GM18520 (cell line): ENCODE measurements around the gene AFMID.
A peak's percentile ranks its signal among the peaks of the same experiment; 100 is the strongest.
"Not testable (repeated sequence)": the region's sequence is repeated elsewhere in the genome, so short reads cannot be mapped to it uniquely, and the experiment has no call there.

Source experiments
- ATAC-seq: cut with Tn5 transposase; IDR thresholded peaks from one replicate; pipeline ENCODE4 v1.9.1; 2021; ENCODE audit not compliant: unreplicated experiment

Gene AFMID

GRCh38 chr17:78252701-78253635, 65.8 kb downstream of the AFMID start:
- ATAC-seq, result no peak

GRCh38 chr17:78253636-78253945, 66.4 kb downstream of the AFMID start:
- ATAC-seq, result not testable (repeated sequence)

DNA sequence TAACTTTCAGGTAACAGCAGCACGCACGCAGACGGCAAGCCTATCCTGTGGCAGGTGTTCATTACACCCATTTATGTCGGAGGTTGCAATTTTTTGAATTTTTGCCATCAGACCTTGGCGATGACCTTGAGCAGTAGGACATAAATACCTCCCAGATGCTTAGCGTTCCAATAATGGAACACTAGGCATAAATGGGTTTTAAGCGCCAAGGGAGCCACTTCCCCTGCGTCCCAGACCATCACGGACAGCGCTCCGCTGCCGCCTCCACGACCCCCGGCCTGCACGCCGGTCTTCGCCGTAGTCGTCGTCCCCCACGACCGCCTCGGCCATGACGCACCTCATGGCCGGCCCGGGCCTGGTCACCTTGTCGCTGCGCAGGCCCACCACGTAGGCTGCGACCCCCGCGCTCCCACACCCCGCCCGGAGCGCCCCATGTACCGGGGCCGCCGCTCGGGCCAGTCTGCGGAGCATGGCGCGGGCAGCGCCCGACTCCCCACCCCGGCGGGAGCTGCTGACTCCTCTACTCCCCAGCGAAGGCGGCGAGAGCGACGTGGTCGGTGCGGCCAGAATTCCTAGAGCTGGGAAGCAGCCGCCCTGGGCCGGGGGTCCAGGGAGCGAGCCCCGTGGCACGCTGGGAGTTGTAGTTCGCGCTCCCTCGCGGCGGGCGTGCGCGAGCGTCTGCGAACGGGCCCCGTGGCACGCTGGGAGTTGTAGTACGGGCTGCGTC, 66.9 kb downstream of the AFMID start:
- ATAC-seq, result peak; percentile 45

DNA sequence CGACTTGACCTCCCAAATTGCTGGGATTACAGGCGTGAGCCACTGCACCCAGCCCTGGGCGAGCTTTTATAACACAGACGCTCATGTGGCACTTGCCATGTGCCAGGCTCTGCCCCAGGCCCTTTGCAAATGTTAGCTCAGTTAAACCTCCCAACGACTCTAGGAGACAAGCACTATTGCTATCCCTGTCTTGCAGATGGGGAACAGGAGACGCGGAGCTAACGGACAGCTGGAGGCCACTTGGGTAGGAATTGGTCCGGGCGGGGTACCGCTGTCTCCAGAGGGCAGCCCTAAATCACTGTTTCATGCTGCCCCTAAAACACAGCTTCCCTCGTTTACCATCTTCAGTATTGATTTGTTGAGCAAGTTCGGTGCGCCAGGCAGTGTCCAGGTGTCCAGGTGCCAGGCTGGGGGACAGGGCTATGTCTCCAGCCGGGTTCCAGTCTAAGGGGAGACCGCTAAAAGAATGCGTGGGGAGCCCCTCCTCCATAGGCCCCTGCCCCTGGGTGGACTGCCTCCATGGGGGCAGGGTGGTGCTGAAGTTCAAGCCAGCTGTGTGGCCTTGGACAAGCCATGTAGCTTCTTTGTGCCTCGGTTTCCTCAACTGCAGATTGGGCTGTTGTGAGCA, 68.0 kb downstream of the AFMID start:
- ATAC-seq, result no peak

GRCh38 chr17:78255953-78256706, 69.0 kb downstream of the AFMID start:
- no peak for ATAC-seq

DNA sequence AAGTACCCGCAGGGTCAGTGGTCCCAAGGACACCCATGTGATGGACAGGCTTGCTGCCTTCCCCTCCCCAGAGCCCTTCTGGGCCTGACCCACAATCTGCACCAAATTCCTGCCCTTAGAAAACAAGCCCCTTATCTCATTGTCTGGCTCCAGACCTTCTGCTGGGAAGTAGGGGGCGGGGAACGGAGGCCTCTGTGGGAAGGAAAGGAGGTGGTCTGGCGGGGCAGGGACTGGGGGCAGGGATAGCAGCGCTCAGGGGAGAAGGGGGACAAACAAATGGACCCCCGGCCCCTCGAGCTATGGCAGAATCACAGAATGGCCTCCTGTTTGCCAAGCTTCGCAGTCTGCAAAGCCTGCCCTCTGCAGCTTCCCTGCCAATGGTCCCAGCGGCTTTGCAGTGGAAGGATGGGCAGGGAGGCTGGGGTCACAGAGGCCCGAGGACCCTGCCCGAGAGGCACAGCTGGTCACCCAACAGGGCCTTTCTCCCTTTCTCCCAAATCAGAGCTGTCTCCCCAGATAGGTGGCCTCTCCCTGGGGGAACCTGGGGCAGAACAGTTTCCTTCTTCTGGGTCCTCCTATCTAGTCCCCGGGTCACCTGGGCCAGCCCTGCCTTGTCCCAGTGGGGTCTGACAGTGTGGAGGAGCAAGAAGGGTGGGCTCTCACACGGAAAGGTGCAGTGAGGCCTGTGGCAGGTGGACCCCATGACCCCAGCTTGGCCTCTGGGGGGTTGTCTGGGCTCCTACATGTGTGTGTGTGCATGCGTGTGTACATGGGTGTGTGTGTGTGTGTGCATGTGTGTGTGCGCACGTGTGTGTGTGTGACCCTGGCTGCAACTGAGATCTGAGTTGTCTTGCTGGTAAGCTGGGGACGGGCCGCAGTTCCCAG, 69.8 kb downstream of the AFMID start:
- ATAC-seq, result no peak
